Heart right ventricle (tissue), 16 donors: ENCODE measurements around the gene UBA3. TPM values are rescaled to one million over a fixed set of nuclear protein-coding genes. Genes with fewer than 3 reads are reported as not detected.
A peak's percentile ranks its signal among the peaks of the same experiment; 100 is the strongest.

Source experiments
- ATAC-seq, 8 donors: fragments of 200-7000 bp; cut with Tn5 transposase; one replicate each; pipeline ENCODE4 v1.9.1; 2020; ENCODE audit warnings: mild to moderate bottlenecking in 8 of 8, moderate library complexity in 8 of 8, moderate number of reproducible peaks in 1 of 8
- DNase-seq, 2 donors: peaks; one replicate each; pipeline ENCODE4 v3.0.0-alpha.2; 2020
- H3K27ac ChIP-seq, 10 donors: fragments of 200-600 bp; sonication (generic) in 2 of 10; one replicate each; pipeline versions ENCODE4 v1.5.0 to v1.8.0; 2020 to 2022; ENCODE audit warnings: mild to moderate bottlenecking in 3 of 10
- H3K27me3 ChIP-seq, 7 donors: fragments of 200-600 bp; one replicate each; pipeline ENCODE4 v1.8.0; 2021 to 2022; ENCODE audit warnings: mild to moderate bottlenecking in 2 of 7
- H3K36me3 ChIP-seq, 9 donors: fragments of 200-600 bp; sonication (generic) in 1 of 9; one replicate each; pipeline versions ENCODE4 v1.5.0 to v1.8.0; 2020 to 2022; ENCODE audit warnings: mild to moderate bottlenecking in 2 of 9
- H3K4me1 ChIP-seq, 9 donors: fragments of 200-600 bp; sonication (generic) in 1 of 9; one replicate each; pipeline versions ENCODE4 v1.5.0 to v1.8.0; 2020 to 2022; ENCODE audit warnings: mild to moderate bottlenecking in 4 of 9
- H3K4me3 ChIP-seq, 10 donors: fragments of 200-600 bp; sonication (generic) in 2 of 10; one replicate each; pipeline versions ENCODE4 v1.5.0 to v1.8.0; 2020 to 2022; ENCODE audit warnings: mild to moderate bottlenecking in 7 of 10, moderate library complexity in 2 of 10
- H3K9me3 ChIP-seq, 11 donors: fragments of 200-600 bp in 10 of 11; sonication (generic) in 2 of 11; one replicate each; pipeline versions ENCODE4 v1.5.0 to v1.8.0; 2013 to 2022; ENCODE audit warnings: mild to moderate bottlenecking in 2 of 11, control low read depth in 1 of 11, moderate library complexity in 1 of 11
- WGBS, 2 donors: extraction: QIAGEN DNeasy Blood & Tissue Kit; methylation state at CpG; one replicate each; pipeline ENCODE4 v1.1.7; 2013; ENCODE audit warnings: inconsistent platforms in 1 of 2; 5-methylcytosine and 5-hydroxymethylcytosine counted together
- intact Hi-C, 10 donors: fragments of 100-400 bp; cut with DNase I; formaldehyde crosslinking; loops; one replicate each; pipeline versions ENCODE4 v1.11.1 to v1.14.2; 2022
- polyA plus RNA-seq, 2 donors: library from polyadenylated mRNA; stranded (reverse); fragments of 200-250 nt; gene quantifications; one replicate each; pipeline ENCODE4 v1.2.3, GENCODE V29; 2013
- total RNA-seq, 10 donors: library from RNA; stranded (reverse); fragmentation: NEBNext Ultra II Directional in 3 of 10; extraction: Animal tissue kit (Norgen Biotek cat#: 25700) in 3 of 10; gene quantifications; one replicate each; pipeline versions ENCODE4 v1.2.1 to v1.2.4, GENCODE V29; 2021 to 2023
- TF ChIP-seq, protein P1 (sequence below), 9 donors: fragments of 200-600 bp; sonication (generic) in 2 of 9; IDR thresholded peaks; one replicate each; pipeline versions ENCODE4 v1.5.0 to v1.8.0; 2021 to 2022; ENCODE audit warnings: antibody characterized with exemption in 9 of 9, mild to moderate bottlenecking in 5 of 9, moderate library complexity in 1 of 9
- donor health status: Arrhythmogenic right ventricular cardiomyopathy.
- donor health status: ischemic (EF 13 %, LVEDD 7.1; RV severe dilation, severe dysfunction).
- donor health status: healthy with polysubstance abuse.
- donor health status: DM: no; HTN: yes; CAD: no.
- donor health status: DM: no; HTN: no; CAD: no.
- donor health status: ischemic (EF 25% LVEDD 6.9; RV normal size, moderate dysfunction).
- donor health status: ischemic (EF 25% LVEDD 5.7; RV mildly dilated, moderate dysfunction).
- donor health status: healthy.
- donor health status: DM: yes; HTN: yes; CAD: no.
- donor health status: Ischemic cardiomyopathy.
- donor health status: ischemic (EF 35%, LVEDD 5.7; RV mildly dilated, moderate dysfunction).
- donor health status: nonischemic (EF 11% LVEDD 7.7; RV severe dilation, severe dysfunction).
- donor health status: DM: yes; HTN: yes; CAD: no.
- donor health status: PGD.
- donor health status: ischemic (EF 29% LVEDD 5.4; RV normal size, mild dysfunction).
- donor health status: nonischemic (EF 23%, LVEDD 6.1; RV moderate dilation, normal function).

Gene UBA3
- total and polyA plus RNA-seq, 12 donors = 36.7 to 119 (median 86.5) TPM

DNA sequence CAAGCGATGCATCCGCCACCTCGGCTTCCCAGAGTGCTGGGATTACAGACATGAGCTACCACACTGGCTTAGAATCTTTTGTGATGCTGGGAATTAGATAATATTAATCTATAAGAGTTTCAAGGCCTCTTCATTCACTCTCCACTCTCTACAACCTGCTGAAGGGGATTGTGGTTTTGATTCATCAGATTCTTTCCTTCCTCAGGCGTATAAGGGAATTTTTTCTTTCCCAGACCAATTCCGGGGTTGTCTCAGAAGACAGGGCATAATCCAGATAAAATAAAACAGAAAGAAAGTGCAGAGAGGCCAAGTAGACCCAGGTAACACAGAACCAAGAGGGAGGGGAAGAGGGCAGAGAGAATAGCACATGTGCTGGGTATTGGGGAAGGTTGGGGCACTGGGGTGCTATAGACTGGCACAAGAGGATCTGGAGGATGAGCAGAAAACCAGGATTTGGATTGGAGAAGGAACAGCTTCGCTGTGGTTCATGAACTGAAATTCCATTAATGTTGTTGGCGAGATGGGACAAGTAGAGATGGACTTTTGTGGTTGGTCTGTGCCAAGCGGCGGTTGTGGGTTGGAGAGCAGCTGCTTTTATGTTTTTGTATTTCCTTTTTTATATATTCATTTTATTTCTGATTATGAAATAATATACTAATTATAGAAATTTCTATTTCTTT is 17.4 kb upstream of the UBA3 start:
- Histone ChIP-seq H3K4me1 (peaks cover 8 to 97% (median 75%) of the 10 kb centered on the region in 9 donors), H3K36me3 (peaks cover 0 to 73% (median 12%) of the 10 kb centered on the region in 9 donors), H3K9me3 (no peaks in the 10 kb centered on the region), H3K27me3 (no peaks in the 10 kb centered on the region), H3K27ac (peak overlapping the region in 3 of 10 donors; percentile 10 to 96 (median 51)), H3K4me3 (no peak overlapping the region)
- WGBS, 2 donors = 89 to 93% methylated on average over 9 of the region's 9 CpGs
- no peak for ATAC-seq
- no peak for DNase-seq
- intact Hi-C loops = no loop called here
- TF ChIP-seq, protein P1, sequence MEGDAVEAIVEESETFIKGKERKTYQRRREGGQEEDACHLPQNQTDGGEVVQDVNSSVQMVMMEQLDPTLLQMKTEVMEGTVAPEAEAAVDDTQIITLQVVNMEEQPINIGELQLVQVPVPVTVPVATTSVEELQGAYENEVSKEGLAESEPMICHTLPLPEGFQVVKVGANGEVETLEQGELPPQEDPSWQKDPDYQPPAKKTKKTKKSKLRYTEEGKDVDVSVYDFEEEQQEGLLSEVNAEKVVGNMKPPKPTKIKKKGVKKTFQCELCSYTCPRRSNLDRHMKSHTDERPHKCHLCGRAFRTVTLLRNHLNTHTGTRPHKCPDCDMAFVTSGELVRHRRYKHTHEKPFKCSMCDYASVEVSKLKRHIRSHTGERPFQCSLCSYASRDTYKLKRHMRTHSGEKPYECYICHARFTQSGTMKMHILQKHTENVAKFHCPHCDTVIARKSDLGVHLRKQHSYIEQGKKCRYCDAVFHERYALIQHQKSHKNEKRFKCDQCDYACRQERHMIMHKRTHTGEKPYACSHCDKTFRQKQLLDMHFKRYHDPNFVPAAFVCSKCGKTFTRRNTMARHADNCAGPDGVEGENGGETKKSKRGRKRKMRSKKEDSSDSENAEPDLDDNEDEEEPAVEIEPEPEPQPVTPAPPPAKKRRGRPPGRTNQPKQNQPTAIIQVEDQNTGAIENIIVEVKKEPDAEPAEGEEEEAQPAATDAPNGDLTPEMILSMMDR (IDR thresholded peaks at IDR 0.05) = no peak

DNA sequence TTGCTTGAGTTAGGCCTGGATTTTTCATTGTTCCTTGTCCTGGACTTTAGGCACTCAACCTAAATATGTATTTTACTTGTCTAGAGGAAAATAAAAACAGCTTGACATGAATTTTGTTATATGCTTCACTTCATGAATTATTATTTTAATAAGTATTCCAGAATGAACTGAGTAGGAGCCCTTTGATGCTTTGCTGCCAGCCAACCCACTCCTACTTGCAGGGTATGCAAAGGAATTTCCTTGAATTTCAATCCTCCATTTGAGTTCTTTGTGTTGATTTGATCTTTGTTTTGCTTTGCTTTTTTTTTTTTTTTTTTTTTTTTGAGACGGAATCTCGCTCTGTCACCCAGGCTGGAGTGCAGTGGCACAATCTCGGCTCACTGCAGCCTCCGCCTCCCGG is 16.1 kb upstream of the UBA3 start:
- peaks cover 14 to 97% (median 80%) of the 10 kb centered on the region in 9 donors for H3K4me1 ChIP-seq
- H3K4me3 ChIP-seq = no peak overlapping the region
- DNase-seq = no peak
- ATAC-seq = no peak
- intact Hi-C loops = no loop called here
- 73 to 95% methylated on average over 3 to 4 of the region's 5 CpGs for WGBS, 2 donors
- peaks cover 0 to 61% (median 5%) of the 10 kb centered on the region in 9 donors for H3K36me3 ChIP-seq
- no peaks in the 10 kb centered on the region for H3K9me3 ChIP-seq
- no peaks in the 10 kb centered on the region for H3K27me3 ChIP-seq
- H3K27ac ChIP-seq = peak overlapping the region; percentile 9 to 96 (median 51)
- TF ChIP-seq, protein P1 (IDR thresholded peaks at IDR 0.05) = no peak

DNA sequence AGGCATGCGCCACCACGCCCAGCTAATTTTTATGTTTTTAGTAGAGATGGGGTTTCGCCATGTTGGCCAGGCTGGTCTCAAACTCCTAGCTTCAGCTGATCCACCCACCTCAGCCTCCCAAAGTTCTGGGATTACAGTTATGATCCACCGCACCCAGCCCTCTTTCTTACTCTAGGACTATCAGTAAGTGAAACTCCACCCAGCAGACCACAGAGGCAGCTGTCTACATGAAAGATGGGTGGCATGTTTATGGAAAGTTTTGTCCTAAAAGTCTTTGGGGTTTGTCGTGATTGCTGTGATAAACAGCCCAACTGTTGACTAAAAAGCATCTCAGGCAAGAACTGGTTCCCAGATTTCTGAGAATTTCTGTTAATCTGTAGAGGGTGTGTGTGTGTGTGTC is 15.5 kb upstream of the UBA3 start:
- peak overlapping the region; percentile 9 to 96 (median 51) for H3K27ac ChIP-seq
- TF ChIP-seq, protein P1 (IDR thresholded peaks at IDR 0.05) = no peak
- DNase-seq = no peak
- no peak overlapping the region for H3K4me3 ChIP-seq
- intact Hi-C loops = no loop called here
- peaks cover 0 to 64% (median 5%) of the 10 kb centered on the region in 9 donors for H3K36me3 ChIP-seq
- H3K27me3 ChIP-seq = no peaks in the 10 kb centered on the region
- H3K4me1 ChIP-seq = peaks cover 14 to 97% (median 80%) of the 10 kb centered on the region in 9 donors
- WGBS, 2 donors = 80% methylated on average over 5 of the region's 5 CpGs
- no peaks in the 10 kb centered on the region for H3K9me3 ChIP-seq
- ATAC-seq = no peak

DNA sequence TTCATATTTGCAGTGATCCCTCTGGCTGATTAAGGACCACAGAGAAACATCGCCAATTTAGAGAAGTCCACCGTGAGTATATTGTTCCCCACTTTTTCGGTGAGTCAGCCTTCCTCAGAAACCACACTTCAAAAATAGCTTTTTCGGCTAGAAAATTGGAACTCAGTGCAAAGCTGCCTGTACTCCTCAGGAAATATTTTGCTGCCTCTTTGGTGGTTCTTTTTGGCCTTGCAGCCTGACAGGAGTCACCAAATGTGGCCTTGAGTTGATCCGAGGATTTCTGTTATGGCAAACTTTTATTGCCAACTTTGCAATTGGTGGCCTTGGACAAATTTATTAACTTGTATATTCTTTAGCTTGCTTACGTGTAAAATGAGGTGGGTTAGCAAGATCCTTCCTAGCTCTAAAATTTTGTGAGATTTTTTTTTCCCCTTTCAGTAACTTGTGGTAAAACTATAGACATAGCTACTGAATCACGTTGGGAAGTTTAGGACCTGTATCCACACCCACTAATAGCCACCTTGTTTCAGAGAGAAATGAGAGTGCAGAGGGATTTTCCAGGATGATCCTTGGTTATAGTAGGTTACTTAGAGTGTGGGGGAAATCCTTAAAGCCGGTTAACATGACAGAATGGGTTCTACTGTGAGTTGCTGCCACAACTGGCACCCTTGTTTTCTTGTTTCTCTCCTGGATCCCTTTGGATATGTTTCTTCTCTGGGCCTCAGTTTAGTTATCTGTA is 14.5 kb upstream of the UBA3 start:
- H3K9me3 ChIP-seq = no peaks in the 10 kb centered on the region
- TF ChIP-seq, protein P1 (IDR thresholded peaks at IDR 0.05) = no peak
- 58 to 60% methylated on average over 8 of the region's 8 CpGs for WGBS, 2 donors
- peaks cover 0 to 59% (median 0%) of the 10 kb centered on the region in 9 donors for H3K36me3 ChIP-seq
- H3K4me1 ChIP-seq = peaks cover 14 to 98% (median 84%) of the 10 kb centered on the region in 9 donors
- no peak for DNase-seq
- H3K27me3 ChIP-seq = no peaks in the 10 kb centered on the region
- peak in 6 of 8 donors; percentile 3 to 43 (median 10) for ATAC-seq
- peak overlapping the region in 1 of 10 donors; percentile 23 for H3K4me3 ChIP-seq
- intact Hi-C loops = no loop called here
- peak overlapping the region; percentile 2 to 96 (median 42) for H3K27ac ChIP-seq
